Neural cell (in vitro differentiated cells): ENCODE data around the gene GAREM2.

Source experiments
- EZH2 ChIP-seq: fragments of 200-600, 300-800 bp; shearing (Covaris generic), sonication (generic); IDR thresholded peaks from 2 replicates; pipeline ENCODE4 v1.6.1; 2014; ENCODE audit warnings: antibody characterized with exemption, low read length, borderline replicate concordance, mild to moderate bottlenecking; ENCODE audit not compliant: insufficient read depth, poor library complexity, severe bottlenecking
- REST ChIP-seq: IDR thresholded peaks from 2 replicates; pipeline ENCODE4 v1.6.1; 2012; ENCODE audit warnings: borderline replicate concordance

GRCh38 chr2:26161926-26162325 is 11.0 kb upstream of the GAREM2 start:
- no peak for TF ChIP-seq REST
- TF ChIP-seq EZH2: no peak
